H9 (cell line): ENCODE results near the gene FRMPD3. TPM values are rescaled to one million over a fixed set of nuclear protein-coding genes. Genes with fewer than 3 reads are reported as not detected.

Experiments used
- DNase-seq: peaks from one replicate; pipeline ENCODE4 v3.0.0-alpha.2; 2017
- H2AFZ ChIP-seq: one replicate; pipeline ENCODE4 v1.6.1; 2013; ENCODE audit warnings: mild to moderate bottlenecking, low read length, control low read depth, moderate library complexity
- H2AK5ac ChIP-seq: 2 replicates; pipeline ENCODE4 v1.6.1; 2013; ENCODE audit warnings: low read length, control low read depth, mixed read lengths; ENCODE audit not compliant: insufficient read length
- H2BK120ac ChIP-seq: one replicate; pipeline ENCODE4 v1.6.1; 2013; ENCODE audit warnings: low read depth, mild to moderate bottlenecking, low read length, control low read depth, inconsistent platforms; ENCODE audit not compliant: poor library complexity, severe bottlenecking
- H2BK12ac ChIP-seq: 2 replicates; pipeline ENCODE4 v1.6.1; 2013; ENCODE audit warnings: low read length, control low read depth, mixed read lengths, low read depth; ENCODE audit not compliant: insufficient read length
- H2BK15ac ChIP-seq: 2 replicates; pipeline ENCODE4 v1.6.1; 2013; ENCODE audit warnings: low read depth, low read length, control low read depth
- H2BK20ac ChIP-seq: one replicate; pipeline ENCODE4 v1.6.1; 2013; ENCODE audit warnings: low read depth, mild to moderate bottlenecking, low read length, control low read depth, inconsistent platforms; ENCODE audit not compliant: poor library complexity, severe bottlenecking
- H2BK5ac ChIP-seq: 2 replicates; pipeline ENCODE4 v1.6.1; 2013; ENCODE audit warnings: low read length, control low read depth, mixed read lengths; ENCODE audit not compliant: insufficient read length
- H3K14ac ChIP-seq: 2 replicates; pipeline ENCODE4 v1.6.1; 2013; ENCODE audit warnings: low read length, control low read depth; ENCODE audit not compliant: insufficient read depth
- H3K18ac ChIP-seq: 2 replicates; pipeline ENCODE4 v1.6.1; 2013; ENCODE audit warnings: low read depth, mild to moderate bottlenecking, mixed read lengths, low read length, control low read depth; ENCODE audit not compliant: insufficient read length
- H3K23ac ChIP-seq: 2 replicates; pipeline ENCODE4 v1.6.1; 2013; ENCODE audit warnings: low read length, control low read depth, mixed read lengths, low read depth; ENCODE audit not compliant: insufficient read length
- H3K23me2 ChIP-seq: 2 replicates; pipeline ENCODE4 v1.6.1; 2013; ENCODE audit warnings: low read depth, mild to moderate bottlenecking, mixed read lengths, low read length, control low read depth; ENCODE audit not compliant: insufficient read length, poor library complexity, severe bottlenecking
- H3K27ac ChIP-seq: 2 replicates; pipeline ENCODE4 v1.5.1; 2013; ENCODE audit warnings: low read length, control low read depth, mixed read lengths, low read depth; ENCODE audit not compliant: insufficient read length
- H3K27me3 ChIP-seq: 2 replicates; pipeline ENCODE4 v1.6.1; 2013; ENCODE audit warnings: low read length, control low read depth, inconsistent platforms; ENCODE audit not compliant: insufficient read depth
- H3K4ac ChIP-seq: 2 replicates; pipeline ENCODE4 v1.6.1; 2013; ENCODE audit warnings: low read depth, mild to moderate bottlenecking, control low read depth, inconsistent platforms, low read length, moderate library complexity
- H3K4me1 ChIP-seq: 2 replicates; pipeline ENCODE4 v1.6.1; 2013; ENCODE audit warnings: low read length, control low read depth, inconsistent platforms; ENCODE audit not compliant: insufficient read depth
- H3K4me2 ChIP-seq: 2 replicates; pipeline ENCODE4 v1.6.1; 2013; ENCODE audit warnings: low read length, control low read depth, mixed read lengths; ENCODE audit not compliant: insufficient read length, insufficient read depth
- H3K56ac ChIP-seq: 2 replicates; pipeline ENCODE4 v1.6.1; 2013; ENCODE audit warnings: low read depth, mild to moderate bottlenecking, mixed read lengths, low read length, control low read depth; ENCODE audit not compliant: insufficient read length
- H3K79me1 ChIP-seq: 2 replicates; pipeline ENCODE4 v1.6.1; 2013; ENCODE audit warnings: low read depth, mild to moderate bottlenecking, moderate library complexity, low read length, control low read depth, inconsistent platforms; ENCODE audit not compliant: insufficient read depth, poor library complexity, severe bottlenecking
- H3K79me2 ChIP-seq: 2 replicates; pipeline ENCODE4 v1.6.1; 2013; ENCODE audit warnings: low read length, control low read depth, inconsistent platforms; ENCODE audit not compliant: insufficient read depth
- H3K9ac ChIP-seq: 2 replicates; pipeline ENCODE4 v1.6.1; 2013; ENCODE audit warnings: low read length, control low read depth, mixed read lengths; ENCODE audit not compliant: insufficient read length; ENCODE audit errors: extremely low read depth
- H3K9me3 ChIP-seq: one replicate; pipeline ENCODE4 v1.6.1; 2013; ENCODE audit warnings: low read depth, low read length, inconsistent platforms; ENCODE audit not compliant: control insufficient read depth
- H3T11ph ChIP-seq: one replicate; pipeline ENCODE4 v1.6.1; 2013; ENCODE audit warnings: mild to moderate bottlenecking, low read length, control low read depth, inconsistent platforms
- H4K20me1 ChIP-seq: one replicate; pipeline ENCODE4 v1.6.1; 2013; ENCODE audit not compliant: control insufficient read depth, insufficient read length, insufficient read depth
- H4K5ac ChIP-seq: 2 replicates; pipeline ENCODE4 v1.6.1; 2013; ENCODE audit warnings: low read depth, mild to moderate bottlenecking, mixed read lengths, low read length, control low read depth; ENCODE audit not compliant: insufficient read length
- H4K8ac ChIP-seq: replicated peaks from 2 replicates; pipeline ENCODE4 v1.6.1; 2013; ENCODE audit warnings: low read length, control low read depth, mixed read lengths, low read depth; ENCODE audit not compliant: insufficient read length
- H4K91ac ChIP-seq: 2 replicates; pipeline ENCODE4 v1.6.1; 2013; ENCODE audit warnings: low read depth, mild to moderate bottlenecking, moderate library complexity, mixed read lengths, low read length, control low read depth; ENCODE audit not compliant: insufficient read length
- H3K27ac Mint-ChIP-seq, 3 experiments: 2 replicates in 2 of 3; 3 replicates in 1 of 3; pipeline ENCODE4 v1.8.0; 2020 to 2021; ENCODE audit warnings: mixed read lengths in 3 of 3, mild to moderate bottlenecking in 1 of 3, moderate library complexity in 1 of 3
- H3K27me3 Mint-ChIP-seq: 2 replicates; pipeline ENCODE4 v1.8.0; 2021; ENCODE audit warnings: low read depth, mild to moderate bottlenecking, moderate library complexity, mixed read lengths
- H3K36me3 Mint-ChIP-seq, 3 experiments: 2 replicates in 2 of 3; 3 replicates in 1 of 3; pipeline ENCODE4 v1.8.0; 2020 to 2021; ENCODE audit warnings: low read depth in 3 of 3, mixed read lengths in 3 of 3; ENCODE audit not compliant: insufficient read depth in 1 of 3
- H3K4me1 Mint-ChIP-seq, 2 experiments: 2 replicates each; pipeline ENCODE4 v1.8.0; 2020; ENCODE audit warnings: mixed read lengths in 2 of 2
- H3K4me3 Mint-ChIP-seq, 2 experiments: 2 replicates in 1 of 2; 3 replicates in 1 of 2; pipeline ENCODE4 v1.8.0; 2020 to 2021; ENCODE audit warnings: mild to moderate bottlenecking in 2 of 2, mixed read lengths in 2 of 2, moderate library complexity in 1 of 2
- H3K9me3 Mint-ChIP-seq, 2 experiments: 2 replicates in 1 of 2; 3 replicates in 1 of 2; pipeline ENCODE4 v1.8.0; 2020; ENCODE audit warnings: mild to moderate bottlenecking in 2 of 2, mixed read lengths in 2 of 2, moderate library complexity in 1 of 2
- WGBS: extraction: QIAGEN DNeasy Blood & Tissue Kit; methylation state at CpG from one replicate; pipeline ENCODE4 v1.1.7; 2013; ENCODE audit warnings: missing lambda C conversion rate, low lambda C conversion rate, mixed read lengths; ENCODE audit not compliant: insufficient read length; ENCODE audit errors: extremely low coverage; 5-methylcytosine and 5-hydroxymethylcytosine counted together
- total RNA-seq: library from RNA; stranded (reverse); gene quantifications from 2 replicates; pipeline ENCODE4 v1.2.1, GENCODE V29; 2021
- TF ChIP-seq, protein P1 (sequence below): fragments of 200-600 bp; sonication (generic); conservative IDR thresholded peaks from 3 replicates; pipeline ENCODE4 v1.8.0; 2021; ENCODE audit warnings: antibody characterized with exemption, mild to moderate bottlenecking

Gene FRMPD3
- total RNA-seq, 1 experiment from 2014 or later: 0.26 TPM

GRCh38 chrX:107451731-107452130 lies 2.3 kb downstream of the FRMPD3 start:
- WGBS: no CpG with 5 or more reads among the region's 11 CpGs
- no peak overlapping the region for H2BK5ac ChIP-seq
- H4K20me1 ChIP-seq: no peaks in the 10 kb centered on the region
- H3K27ac ChIP-seq: no peak overlapping the region
- H2AK5ac ChIP-seq: no peak overlapping the region
- H3K14ac ChIP-seq: no peak overlapping the region
- no peak overlapping the region for H2AFZ ChIP-seq
- peaks cover 0 to 9% (median 0%) of the 10 kb centered on the region in 3 experiments; a peak in 3 of 7 replicates for H3K36me3 Mint-ChIP-seq
- H3K4me2 ChIP-seq: peak overlapping the region; percentile 76
- peak; percentile 67 for DNase-seq
- H3K9me3 ChIP-seq: no peaks in the 10 kb centered on the region
- H3K27me3 Mint-ChIP-seq: peaks cover 51% of the 10 kb centered on the region
- peaks cover 7% of the 10 kb centered on the region; the same call in 1 of the 2 replicates for H3K27me3 ChIP-seq
- no peak overlapping the region for H4K91ac ChIP-seq
- no peak overlapping the region for H4K8ac ChIP-seq
- no peak overlapping the region for H3K23ac ChIP-seq
- no peak overlapping the region for H3T11ph ChIP-seq
- H3K79me1 ChIP-seq: no peaks in the 10 kb centered on the region
- TF ChIP-seq, protein P1, sequence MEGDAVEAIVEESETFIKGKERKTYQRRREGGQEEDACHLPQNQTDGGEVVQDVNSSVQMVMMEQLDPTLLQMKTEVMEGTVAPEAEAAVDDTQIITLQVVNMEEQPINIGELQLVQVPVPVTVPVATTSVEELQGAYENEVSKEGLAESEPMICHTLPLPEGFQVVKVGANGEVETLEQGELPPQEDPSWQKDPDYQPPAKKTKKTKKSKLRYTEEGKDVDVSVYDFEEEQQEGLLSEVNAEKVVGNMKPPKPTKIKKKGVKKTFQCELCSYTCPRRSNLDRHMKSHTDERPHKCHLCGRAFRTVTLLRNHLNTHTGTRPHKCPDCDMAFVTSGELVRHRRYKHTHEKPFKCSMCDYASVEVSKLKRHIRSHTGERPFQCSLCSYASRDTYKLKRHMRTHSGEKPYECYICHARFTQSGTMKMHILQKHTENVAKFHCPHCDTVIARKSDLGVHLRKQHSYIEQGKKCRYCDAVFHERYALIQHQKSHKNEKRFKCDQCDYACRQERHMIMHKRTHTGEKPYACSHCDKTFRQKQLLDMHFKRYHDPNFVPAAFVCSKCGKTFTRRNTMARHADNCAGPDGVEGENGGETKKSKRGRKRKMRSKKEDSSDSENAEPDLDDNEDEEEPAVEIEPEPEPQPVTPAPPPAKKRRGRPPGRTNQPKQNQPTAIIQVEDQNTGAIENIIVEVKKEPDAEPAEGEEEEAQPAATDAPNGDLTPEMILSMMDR: no peak
- H2BK12ac ChIP-seq: no peak overlapping the region
- H3K4me1 Mint-ChIP-seq: peaks cover 18 to 31% of the 10 kb centered on the region in 2 experiments
- H3K9ac ChIP-seq: no peak overlapping the region
- no peak overlapping the region for H2BK20ac ChIP-seq
- no peak overlapping the region for H4K5ac ChIP-seq
- H3K79me2 ChIP-seq: no peaks in the 10 kb centered on the region
- H3K18ac ChIP-seq: no peak overlapping the region
- H3K27ac Mint-ChIP-seq: peak overlapping the region in 1 of 3 experiments; percentile 12; a peak in 3 of 7 replicates
- H3K56ac ChIP-seq: no peak overlapping the region
- H3K4me1 ChIP-seq: no peaks in the 10 kb centered on the region
- no peak overlapping the region for H2BK15ac ChIP-seq
- H3K4me3 Mint-ChIP-seq: peak overlapping the region; percentile 65 to 86
- H3K9me3 Mint-ChIP-seq: peaks cover 0 to 33% of the 10 kb centered on the region in 2 experiments; a peak in 2 of 5 replicates
- peaks cover 9% of the 10 kb centered on the region for H3K23me2 ChIP-seq
- no peak overlapping the region for H2BK120ac ChIP-seq
- no peak overlapping the region for H3K4ac ChIP-seq
